HG02623 (cell line): Measurements from ENCODE around the gene TEX10.
"Not testable (repeated sequence)": the region's sequence is repeated elsewhere in the genome, so short reads cannot be mapped to it uniquely, and the experiment has no call there.

Experiments used
- ATAC-seq: cut with Tn5 transposase; IDR thresholded peaks from one replicate; pipeline ENCODE4 v1.9.1; 2021; ENCODE audit warnings: moderate library complexity; ENCODE audit not compliant: unreplicated experiment

Gene TEX10

DNA sequence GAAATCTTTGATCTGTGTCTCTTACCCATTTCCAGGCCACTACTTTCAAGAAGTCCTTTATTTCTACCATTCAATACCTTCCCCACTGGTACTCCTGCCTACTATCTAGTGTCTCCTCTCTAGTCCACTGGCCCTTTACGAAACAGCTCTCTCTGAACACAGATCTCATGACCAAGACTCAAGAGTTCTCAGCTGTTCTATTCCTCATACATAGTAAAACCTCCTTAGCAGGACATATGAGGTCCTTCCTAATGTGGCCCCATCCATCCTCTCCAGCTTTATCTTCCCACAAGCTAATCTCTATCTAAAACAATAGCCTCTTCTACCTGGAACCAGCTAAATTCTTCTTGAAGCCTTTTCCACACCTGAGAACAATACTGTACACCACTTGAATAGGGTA lies 2.6 kb downstream of the TEX10 start:
- no peak for ATAC-seq

DNA sequence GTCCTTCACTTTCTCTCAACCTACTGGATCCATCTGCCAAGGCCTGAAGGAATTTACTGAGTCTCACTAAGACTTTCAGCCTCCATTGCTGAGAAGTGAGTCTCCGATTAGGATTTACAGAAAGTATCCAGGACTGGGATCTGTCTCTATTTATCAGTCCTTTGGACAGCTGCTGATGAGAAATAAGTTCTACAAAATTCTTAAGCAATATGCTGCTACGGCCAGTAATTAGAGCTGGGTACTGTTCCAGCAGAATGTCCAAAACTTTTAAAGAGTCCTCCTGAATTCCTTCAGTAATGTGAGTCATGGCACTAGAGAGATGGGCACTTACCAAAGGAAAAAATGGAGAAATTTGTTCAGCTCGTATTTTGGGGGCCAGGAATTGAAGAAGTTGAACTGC lies 5.9 kb downstream of the TEX10 start:
- no peak for ATAC-seq

DNA sequence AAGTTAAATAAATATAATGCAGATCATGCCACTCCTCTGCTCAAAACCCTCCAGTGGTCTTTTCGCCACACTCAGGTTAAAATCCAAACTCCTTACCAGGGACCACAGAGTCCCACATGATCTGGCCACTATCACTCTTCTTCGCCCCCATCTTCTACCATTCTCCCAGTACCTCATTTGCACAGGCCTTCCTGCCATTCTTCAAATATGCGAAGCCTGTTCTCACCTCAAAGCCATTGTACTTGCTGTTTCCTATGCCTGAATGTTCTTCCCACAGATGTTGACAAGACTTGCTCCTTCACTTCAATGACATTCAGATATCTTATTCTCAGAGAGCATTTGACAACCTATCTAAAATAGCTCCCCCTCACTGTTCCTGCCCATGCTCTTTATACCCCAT lies 10.9 kb downstream of the TEX10 start:
- ATAC-seq: no peak

DNA sequence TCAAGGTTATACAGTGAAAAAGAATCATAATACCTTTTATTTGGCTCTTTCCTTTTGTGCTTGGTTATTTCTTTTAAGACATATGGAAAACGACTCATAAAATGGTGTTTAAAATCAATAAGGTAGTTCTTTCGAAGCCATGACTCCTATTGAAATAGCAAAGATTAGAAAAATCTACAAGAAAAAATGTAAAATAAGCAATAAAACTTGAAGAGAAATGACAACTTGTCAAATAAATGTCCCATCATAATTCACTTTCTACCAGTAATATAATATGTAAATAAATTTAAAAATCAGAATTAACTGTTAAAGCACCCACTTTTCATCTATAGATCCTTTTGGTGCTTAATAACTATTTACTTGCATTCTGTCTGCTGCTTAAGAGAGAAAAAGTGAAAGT lies 12.5 kb downstream of the TEX10 start:
- ATAC-seq: no peak

DNA sequence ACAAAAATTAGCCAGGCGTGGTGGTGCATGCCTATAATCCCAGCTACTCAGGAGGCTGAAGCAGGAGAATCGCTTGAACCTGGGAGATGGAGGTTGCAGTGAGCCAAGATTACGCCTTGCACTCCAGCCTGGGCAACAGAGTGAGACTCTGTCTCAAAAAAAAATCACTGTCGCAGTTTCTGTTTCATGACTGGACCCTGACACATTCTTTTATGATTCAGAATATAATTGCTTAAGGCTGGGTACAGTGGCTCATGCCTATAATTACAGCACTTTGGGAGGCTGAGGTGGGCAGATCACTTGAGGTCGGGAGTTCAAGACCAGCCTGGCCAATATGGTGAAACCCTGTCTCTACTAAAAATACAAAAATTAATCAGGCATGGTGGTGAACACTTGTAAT lies 14.0 kb downstream of the TEX10 start:
- not testable (repeated sequence) for ATAC-seq

DNA sequence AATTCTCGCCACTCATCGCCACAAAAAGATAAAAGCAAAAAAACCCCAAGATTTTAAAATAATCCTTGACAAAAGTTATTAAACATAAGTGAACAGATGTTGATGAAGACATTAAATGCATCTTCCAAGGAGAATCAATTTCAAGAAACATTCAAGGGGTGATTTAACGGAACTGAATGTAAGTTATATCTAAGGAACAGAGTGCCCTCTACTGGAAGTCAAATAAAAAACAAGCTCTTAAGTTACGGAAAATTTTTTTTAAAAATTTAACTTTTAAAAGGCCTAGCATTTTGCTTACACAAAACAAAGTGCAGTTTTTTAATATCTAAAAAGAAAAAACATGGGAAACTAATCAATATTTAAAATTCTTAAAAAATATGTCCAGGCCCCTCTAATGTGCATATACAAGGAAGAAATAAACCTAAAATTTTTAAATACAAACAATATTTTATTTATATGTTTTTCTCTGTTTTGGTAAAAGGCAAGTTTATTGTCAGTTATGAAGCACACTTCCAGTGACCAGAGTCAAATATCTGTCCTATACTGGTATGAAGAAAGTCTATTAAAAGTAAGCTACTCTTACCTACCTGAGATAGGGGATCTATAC lies 28.0 kb downstream of the TEX10 start:
- ATAC-seq: no peak

DNA sequence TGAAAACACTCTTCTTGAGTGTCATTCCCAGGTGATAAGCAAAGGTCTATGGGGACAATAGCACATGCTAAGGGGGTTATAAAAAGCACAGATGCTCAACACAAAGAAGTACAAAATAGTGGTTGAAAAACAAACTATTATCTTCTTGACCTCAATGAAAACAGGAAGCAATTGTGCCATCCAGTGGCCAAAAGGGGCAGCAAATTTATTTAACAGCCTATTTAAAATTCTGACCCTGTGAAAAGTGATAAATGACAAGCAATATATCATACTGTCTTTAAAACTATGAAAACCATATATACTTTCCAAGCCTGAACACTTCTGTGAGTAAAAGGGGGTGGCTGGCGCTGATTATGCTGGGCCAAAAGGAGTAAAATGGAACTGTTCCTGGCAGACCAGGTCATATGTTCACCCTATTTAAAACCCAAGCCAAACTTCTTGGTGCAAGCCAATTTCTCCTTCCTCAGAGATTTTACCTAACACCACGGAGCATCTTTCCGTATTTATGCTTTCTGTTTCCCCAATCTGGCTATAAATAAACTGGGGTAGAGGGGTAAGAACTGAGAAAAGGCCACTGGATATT lies 29.7 kb downstream of the TEX10 start:
- no peak for ATAC-seq

DNA sequence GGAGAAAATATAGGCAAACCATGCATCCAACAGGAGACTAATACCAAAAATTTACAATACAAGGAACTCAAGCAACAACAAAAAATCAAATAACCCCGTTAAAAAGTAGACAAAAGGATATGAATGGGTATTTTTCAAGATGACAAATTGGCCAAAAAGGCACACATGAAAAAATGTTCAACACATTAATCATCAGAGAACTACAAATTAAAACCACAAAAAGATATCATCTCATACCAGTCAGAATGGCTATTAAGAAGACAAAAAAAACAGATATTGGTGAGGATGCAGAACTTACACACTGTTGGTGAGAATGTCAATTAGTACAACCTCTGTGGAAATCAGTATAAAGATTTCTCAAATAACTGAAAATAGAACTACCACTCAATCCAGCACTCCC lies 35.0 kb downstream of the TEX10 start:
- ATAC-seq: no peak

DNA sequence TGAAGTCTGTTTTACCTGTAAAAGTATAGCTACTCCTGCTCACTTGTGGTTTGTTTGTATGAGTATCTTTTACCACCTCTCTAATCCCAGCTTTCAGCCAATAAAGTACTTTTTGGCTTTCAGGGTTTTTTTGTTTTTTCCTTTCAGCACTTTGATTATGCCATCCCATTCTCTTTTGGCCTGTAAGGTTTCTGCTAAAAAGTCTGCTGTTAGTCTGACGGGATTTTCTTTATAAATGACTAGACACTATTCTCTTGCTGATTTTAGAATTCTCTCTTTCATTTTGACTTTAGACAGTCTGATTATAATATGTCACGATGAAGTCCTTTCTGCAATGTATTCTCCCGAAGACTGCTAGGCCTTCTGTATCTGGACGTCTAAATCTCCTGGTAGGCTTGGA lies 37.2 kb downstream of the TEX10 start:
- ATAC-seq: no peak

DNA sequence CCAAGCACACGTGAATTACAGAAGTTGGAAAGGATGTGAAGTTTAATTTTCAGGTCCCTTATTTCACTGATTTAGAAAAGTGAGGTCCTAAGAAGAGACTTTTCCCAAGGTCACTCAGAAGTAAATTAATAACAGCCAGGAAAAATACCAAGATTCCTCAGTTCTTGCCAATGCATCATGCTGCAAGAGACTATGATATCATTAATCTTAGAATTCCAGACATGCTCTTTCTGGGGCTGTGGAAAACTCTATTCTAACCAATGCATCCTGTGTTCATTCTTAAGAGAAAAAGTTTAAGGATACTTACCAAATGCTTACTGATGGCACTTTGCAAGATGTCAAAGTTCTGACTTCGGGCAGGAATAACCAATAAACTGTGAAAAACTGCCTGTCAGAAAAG lies 42.8 kb downstream of the TEX10 start:
- no peak for ATAC-seq

DNA sequence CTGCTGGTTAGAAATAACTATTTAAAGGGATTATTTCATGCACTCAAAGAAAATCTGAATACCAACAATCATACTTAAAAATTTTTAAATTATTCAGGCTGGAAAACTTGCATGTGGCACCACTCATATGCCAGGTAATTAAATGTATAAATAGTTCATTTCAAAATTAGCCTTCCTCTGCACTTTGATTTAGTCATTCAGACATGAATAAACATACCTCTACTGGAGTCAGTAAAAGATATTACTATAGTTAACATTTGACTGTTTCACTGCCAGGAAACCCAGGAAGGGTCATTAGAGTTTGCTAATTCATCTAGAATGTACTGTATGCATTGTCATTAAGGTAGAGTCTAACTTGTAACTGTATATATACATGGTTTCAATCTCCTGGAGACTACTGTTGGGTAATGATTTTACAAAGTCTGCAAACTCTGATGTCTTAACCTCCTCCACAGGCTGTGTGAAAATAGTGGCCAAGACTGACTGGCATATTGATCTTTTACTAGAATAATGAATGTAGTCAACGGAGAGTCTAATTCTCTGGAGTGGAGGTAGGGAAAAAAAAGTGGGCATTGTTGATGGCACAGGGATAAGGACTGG lies 43.7 kb downstream of the TEX10 start:
- no peak for ATAC-seq

DNA sequence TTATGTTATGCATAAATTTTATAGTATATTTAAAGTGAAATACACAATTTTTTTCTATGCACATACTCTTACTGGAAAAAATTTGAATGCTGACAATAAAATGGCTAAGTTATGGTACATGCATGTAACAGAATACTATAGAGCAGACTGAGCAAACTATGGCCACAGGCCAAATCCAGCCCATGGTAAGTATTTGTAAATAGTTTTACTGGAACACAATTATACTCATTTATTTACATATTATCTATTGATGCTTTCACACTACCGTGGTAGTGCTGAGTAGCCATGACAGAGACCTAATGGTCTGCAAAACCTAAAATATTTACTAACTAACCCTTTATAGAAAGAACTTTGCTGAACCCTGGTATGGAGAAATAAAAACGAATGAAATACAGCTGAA lies 45.7 kb downstream of the TEX10 start:
- ATAC-seq: no peak

DNA sequence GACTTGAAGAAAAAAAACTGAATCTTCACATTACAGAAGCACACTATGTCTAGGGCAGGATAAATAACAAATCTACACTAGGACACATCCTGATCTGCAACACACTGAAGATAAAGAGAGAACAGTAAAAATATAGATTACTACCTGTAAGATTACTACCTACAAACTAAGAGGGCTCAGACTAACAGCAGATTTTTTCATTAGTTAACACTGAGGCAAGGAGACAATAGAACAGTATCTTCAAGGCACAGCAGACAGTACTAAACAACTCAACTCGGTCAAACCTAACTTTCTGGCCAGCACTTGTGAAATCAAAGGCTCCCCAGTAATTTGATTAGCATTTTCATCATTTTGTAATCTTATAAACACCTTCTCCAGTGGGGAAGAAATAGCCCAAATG lies 46.5 kb downstream of the TEX10 start:
- ATAC-seq: no peak

DNA sequence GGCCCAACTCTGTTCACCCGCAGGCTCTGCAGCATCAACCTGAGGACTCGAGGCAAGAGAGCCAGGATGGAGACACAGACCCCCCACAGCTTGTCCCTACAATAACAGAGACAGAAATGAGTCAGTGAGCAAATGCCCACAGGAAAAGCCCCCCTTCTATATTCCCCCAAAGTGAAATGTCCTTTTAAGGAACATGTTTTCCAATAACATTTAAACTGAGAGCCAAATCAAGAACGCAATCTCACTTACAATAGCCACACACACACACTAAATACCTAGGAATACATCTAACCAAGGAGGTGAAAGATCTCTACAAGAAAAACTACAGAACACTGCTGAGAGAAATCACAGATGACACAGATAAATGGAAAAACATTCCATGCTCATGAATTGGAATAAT lies 49.0 kb downstream of the TEX10 start:
- ATAC-seq: no peak

DNA sequence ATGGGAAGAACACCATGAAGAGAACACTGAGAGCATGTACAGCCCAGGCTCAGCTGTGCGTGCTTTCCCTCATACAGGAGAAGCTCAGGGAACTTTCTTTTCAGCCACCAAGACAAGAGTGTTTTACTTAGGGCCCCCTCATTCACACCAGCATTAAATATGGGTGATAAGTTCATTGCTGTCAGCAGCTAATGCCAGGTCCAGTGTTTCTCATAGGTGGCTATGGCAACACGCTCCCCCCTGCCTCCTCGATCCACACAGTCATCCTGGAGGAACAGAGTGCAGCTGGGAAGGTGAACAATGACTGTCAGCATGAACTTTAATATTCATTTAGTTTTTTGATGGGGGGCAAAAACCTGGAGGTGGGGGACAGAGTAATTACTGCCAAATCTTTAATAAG lies 54.4 kb downstream of the TEX10 start:
- ATAC-seq: no peak

DNA sequence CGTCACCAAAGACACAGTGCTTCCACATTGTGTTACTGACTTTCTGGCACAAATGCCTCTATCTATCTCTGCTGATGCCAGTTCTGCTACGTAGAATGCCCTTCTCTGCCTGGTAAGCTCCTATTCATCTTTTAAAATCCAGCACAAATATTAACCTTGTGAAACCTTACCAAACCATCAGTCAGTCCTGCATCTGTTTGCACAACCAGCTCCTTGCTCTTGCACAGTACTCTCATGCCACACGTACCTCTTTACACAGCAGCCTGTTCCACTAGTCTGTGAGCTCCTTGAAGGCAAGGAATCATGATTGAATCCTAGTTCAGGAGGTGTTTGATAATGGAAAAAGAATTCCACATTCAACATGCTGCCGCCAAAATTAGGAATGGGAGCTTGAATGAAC lies 56.3 kb downstream of the TEX10 start:
- ATAC-seq: no peak

DNA sequence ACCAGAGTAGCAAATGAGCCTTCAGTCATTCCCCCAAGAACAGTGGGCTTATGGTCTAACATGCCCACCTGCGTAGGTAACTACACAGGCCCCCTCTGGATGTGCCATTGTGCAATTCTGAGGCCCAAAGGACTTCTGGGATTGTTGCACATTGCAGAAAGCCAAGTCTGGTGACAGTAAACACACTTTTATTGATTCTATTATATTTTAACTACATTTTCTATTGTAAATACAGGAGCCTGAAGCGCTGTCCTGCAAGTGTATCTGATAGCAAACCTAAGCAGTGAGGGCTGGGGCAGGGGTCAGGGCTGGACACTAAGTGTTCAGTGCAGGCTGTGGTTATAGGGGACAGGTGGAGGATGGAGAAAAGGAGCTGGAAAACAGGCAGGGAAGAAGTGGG lies 57.5 kb downstream of the TEX10 start:
- no peak for ATAC-seq

DNA sequence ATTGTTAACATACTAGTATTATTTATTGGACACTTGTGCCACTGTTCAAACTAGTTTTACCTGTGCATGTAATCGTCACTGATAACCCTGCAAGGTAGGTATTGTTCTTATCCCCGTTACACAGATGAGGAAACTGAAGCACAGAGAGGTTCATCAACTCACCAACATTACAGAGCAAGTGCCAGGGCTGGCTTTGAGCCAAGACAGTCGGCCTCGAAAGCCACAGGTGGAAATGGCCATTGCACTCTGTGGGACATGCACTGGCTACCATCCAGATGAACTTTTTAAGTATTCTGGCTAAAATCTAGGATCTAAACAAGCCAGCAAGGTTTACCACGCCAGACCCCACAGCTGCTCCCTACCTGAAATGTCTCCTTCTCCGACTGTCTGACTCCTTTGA lies 57.9 kb downstream of the TEX10 start:
- no peak for ATAC-seq

DNA sequence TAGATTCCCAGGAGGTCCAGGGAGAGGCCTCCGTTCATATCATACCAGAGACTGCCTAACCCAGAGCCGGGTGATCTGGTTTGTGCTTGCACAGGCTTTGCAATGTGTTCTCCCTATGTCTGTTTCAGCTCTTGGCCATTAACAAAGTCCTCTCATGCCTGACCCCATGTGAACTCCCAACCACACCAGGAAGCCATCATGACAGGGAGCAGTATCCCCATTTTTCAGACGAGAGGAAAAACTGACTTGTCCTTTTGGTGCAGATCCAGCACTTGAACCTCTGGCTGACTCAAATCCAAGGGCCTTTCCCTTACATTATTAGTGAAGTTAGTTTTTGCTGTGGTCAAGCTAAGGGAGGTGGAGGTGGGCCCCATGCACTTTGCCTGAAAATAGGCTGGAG lies 58.4 kb downstream of the TEX10 start:
- no peak for ATAC-seq

DNA sequence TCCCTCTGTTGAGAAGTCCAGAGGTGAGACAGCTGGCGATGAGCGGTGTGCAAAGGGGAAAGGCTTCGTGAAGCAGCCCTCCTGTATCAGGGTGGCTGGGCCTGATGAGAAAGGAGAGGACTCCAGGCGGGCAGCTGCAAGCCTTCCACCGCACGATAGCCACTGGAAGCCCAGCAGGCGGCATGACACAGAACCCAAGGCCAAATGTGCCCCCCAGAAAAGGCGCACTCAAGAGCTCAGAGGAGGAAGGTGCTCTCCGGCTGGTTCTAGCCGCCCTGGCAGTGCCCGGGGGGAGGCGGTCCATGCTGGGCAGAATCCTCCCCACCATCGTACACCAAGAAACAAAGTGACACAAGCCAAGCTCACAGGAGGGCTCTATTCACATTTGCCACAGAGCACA lies 60.3 kb downstream of the TEX10 start:
- no peak for ATAC-seq

DNA sequence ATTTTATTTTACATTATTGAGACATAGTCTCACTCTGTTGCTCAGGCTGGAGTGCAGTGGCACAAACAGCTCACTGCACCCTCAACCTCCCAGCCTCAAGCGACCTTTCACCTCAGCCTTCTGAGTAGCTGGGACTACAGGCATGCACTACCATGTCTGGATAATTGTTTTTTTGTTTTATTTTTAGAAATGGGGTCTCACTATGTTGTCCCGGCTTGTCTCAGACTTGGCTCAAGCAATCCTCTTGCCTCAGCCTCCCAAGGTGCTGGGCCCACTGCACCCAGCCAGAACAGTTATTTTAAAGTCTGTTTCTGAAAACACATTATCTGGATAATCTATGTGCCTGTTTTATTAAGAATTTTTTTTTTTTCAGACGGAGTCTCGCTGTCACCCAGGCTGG lies 62.0 kb downstream of the TEX10 start:
- no peak for ATAC-seq

DNA sequence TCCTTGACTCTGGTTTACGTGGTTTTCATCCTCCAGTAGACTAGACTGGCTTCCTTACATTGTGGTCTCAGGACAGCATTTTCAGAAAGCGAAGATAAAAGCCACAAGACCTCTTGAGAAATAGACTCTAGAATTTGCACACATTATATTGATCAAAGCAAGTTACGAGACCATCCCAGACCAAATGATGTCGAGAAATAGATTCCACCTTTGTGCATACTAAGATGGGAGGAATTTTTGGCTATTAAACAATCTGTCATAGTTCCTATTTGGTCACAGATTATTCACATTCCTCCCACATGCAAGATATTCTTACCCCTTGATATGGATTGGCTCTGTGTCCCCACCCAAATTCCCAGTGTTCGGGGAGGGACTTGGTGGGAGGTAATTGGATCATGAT lies 65.6 kb downstream of the TEX10 start:
- no peak for ATAC-seq

DNA sequence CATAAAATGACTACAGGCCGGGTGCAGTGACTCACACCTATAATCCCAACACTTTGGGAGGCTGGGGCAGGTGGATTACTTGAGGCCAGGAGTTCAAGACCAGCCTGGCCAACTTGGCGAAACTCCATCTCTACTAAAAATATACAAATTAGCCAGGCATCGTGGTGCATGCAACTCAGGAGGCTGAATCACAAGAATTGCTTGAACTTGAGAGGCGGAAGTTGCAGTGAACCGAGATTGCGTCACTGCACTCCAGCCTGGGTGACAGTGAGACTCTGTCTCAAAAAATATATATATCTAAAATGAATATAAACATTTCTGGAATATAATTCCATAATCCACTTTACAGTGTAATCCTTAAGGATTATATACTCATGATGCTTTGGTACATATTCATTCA lies 66.5 kb downstream of the TEX10 start:
- no peak for ATAC-seq
